ENCODE measurements around the gene MYL12B.

DNA sequence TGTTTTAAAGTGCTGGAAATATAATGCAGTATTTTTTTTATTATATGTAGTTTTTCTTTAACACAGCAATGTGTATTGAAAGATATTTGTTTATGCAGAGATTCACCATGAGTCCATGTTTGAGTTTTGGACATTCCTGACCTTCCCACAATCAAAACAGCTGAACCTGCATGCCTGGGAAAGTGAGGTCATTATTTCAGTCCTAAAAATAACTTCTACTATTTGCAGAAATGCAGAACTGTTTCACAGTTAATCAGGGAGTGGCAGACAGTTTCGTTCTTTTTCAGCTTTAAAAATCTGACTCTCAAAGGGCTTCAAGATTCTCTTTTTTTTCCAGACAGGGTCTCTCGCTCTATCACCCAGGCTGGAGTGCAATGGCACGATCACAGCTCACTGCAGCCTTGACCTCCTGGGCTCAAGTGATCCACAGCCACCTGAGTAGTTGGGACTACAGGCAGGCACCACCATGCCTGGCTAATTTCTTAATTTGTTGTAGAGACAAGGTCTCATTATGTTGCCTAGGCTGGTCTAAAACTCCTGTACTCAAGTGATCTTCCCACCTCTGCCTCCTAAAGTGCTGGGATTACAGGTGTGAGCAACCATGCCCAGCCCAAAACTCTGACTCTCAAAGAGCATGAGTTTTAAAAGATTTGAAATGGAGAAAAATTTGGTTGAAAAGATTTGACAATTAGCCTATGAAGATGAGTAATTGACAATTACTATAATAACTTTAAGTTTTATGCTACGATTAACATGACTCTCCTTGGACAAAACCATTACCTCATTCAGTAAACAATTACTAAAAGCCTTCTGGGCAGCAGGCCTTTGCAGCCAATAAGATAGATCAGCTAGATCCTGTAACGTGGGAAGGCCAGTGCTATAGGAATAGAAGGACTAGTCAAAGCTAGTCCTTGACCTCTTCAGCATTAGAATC is 5.0 kb upstream of the MYL12B start:
- TF ChIP-seq POLR2AphosphoS5 (IDR thresholded peaks at IDR 0.05; ENCODE audit: borderline replicate concordance, low read depth, low read length) (no peak), FOXP2 (optimal IDR thresholded peaks at IDR 0.05; ENCODE audit: control extremely low read depth, extremely low read length, insufficient read depth) (no peak)
